ENCODE measurements around the gene CIB2. TPM values are rescaled to one million over a fixed set of nuclear protein-coding genes. Genes with fewer than 3 reads are reported as not detected.

Gene CIB2
- total and polyA plus RNA-seq, 2 experiments from 2014 or later, result 59.5 to 64.4 TPM

DNA sequence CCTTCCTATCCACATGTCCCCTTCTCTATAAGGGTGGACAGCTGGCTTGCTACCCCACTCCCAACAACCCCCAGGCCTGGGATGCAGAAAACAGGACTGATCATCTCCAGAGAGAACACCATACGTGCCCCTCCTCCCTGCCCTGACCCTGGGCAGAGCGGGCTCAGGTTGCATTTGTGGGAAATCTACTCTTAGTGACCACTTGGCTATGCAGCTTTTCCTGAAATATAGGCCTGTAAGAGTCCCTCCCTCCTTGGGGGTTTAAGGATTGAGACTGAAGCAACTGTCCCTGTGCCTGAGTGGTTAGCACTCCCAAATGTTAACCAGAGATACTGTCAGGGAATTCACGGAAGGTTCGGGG lies 27.1 kb downstream of the CIB2 start (continued):
- TF ChIP-seq, protein P1, sequence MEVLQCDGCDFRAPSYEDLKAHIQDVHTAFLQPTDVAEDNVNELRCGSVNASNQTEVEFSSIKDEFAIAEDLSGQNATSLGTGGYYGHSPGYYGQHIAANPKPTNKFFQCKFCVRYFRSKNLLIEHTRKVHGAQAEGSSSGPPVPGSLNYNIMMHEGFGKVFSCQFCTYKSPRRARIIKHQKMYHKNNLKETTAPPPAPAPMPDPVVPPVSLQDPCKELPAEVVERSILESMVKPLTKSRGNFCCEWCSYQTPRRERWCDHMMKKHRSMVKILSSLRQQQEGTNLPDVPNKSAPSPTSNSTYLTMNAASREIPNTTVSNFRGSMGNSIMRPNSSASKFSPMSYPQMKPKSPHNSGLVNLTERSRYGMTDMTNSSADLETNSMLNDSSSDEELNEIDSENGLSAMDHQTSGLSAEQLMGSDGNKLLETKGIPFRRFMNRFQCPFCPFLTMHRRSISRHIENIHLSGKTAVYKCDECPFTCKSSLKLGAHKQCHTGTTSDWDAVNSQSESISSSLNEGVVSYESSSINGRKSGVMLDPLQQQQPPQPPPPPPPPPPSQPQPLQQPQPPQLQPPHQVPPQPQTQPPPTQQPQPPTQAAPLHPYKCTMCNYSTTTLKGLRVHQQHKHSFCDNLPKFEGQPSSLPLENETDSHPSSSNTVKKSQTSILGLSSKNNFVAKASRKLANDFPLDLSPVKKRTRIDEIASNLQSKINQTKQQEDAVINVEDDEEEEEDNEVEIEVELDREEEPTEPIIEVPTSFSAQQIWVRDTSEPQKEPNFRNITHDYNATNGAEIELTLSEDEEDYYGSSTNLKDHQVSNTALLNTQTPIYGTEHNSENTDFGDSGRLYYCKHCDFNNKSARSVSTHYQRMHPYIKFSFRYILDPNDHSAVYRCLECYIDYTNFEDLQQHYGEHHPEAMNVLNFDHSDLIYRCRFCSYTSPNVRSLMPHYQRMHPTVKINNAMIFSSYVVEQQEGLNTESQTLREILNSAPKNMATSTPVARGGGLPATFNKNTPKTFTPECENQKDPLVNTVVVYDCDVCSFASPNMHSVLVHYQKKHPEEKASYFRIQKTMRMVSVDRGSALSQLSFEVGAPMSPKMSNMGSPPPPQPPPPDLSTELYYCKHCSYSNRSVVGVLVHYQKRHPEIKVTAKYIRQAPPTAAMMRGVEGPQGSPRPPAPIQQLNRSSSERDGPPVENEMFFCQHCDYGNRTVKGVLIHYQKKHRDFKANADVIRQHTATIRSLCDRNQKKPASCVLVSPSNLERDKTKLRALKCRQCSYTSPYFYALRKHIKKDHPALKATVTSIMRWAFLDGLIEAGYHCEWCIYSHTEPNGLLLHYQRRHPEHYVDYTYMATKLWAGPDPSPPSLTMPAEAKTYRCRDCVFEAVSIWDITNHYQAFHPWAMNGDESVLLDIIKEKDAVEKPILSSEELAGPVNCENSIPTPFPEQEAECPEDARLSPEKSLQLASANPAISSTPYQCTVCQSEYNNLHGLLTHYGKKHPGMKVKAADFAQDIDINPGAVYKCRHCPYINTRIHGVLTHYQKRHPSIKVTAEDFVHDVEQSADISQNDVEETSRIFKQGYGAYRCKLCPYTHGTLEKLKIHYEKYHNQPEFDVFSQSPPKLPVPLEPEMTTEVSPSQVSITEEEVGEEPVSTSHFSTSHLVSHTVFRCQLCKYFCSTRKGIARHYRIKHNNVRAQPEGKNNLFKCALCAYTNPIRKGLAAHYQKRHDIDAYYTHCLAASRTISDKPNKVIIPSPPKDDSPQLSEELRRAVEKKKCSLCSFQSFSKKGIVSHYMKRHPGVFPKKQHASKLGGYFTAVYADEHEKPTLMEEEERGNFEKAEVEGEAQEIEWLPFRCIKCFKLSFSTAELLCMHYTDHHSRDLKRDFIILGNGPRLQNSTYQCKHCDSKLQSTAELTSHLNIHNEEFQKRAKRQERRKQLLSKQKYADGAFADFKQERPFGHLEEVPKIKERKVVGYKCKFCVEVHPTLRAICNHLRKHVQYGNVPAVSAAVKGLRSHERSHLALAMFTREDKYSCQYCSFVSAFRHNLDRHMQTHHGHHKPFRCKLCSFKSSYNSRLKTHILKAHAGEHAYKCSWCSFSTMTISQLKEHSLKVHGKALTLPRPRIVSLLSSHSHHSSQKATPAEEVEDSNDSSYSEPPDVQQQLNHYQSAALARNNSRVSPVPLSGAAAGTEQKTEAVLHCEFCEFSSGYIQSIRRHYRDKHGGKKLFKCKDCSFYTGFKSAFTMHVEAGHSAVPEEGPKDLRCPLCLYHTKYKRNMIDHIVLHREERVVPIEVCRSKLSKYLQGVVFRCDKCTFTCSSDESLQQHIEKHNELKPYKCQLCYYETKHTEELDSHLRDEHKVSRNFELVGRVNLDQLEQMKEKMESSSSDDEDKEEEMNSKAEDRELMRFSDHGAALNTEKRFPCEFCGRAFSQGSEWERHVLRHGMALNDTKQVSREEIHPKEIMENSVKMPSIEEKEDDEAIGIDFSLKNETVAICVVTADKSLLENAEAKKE (CRISPR knock-in tag; IDR thresholded peaks at IDR 0.05), result no peak
- TF ChIP-seq, protein P2, sequence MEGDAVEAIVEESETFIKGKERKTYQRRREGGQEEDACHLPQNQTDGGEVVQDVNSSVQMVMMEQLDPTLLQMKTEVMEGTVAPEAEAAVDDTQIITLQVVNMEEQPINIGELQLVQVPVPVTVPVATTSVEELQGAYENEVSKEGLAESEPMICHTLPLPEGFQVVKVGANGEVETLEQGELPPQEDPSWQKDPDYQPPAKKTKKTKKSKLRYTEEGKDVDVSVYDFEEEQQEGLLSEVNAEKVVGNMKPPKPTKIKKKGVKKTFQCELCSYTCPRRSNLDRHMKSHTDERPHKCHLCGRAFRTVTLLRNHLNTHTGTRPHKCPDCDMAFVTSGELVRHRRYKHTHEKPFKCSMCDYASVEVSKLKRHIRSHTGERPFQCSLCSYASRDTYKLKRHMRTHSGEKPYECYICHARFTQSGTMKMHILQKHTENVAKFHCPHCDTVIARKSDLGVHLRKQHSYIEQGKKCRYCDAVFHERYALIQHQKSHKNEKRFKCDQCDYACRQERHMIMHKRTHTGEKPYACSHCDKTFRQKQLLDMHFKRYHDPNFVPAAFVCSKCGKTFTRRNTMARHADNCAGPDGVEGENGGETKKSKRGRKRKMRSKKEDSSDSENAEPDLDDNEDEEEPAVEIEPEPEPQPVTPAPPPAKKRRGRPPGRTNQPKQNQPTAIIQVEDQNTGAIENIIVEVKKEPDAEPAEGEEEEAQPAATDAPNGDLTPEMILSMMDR (conservative IDR thresholded peaks at IDR 0.05; ENCODE audit: low read depth in 2 of 2), result no peak

DNA sequence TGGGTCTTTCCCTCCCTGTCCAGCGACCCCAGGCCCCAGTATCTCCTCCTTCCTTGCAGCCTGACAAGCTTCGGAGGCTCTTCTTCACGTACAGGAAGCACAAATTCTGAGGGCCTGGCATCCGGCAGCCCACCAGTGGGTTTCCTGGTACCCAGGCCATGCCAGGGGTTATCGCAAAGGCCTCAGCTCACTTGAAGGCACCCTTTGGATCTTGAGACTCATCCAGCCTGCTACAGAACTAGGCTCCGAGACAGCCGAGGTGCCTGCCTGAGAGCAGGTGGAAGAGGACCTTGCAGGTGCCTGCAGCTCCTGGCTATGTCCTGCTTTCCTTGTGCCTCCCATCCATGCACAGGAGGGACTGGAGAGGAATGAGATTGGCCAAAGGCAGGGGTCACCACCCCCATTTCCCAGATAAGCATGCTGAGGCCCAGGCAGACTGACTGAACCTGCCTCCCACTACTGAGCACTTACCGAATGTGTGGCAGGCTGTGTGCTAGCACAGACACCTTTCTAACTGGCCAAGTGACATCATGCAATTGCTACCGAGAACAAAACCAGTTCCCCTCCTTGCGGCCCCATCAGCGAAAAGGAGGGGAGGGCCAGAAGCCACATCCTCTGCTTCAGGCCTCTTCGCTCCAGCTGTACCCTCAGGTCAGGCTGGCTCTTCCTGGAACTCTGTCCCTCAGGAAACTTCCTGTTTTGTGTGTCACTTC lies 27.7 kb downstream of the CIB2 start:
- no peaks in the 10 kb centered on the region for H3K9me2 ChIP-seq (ENCODE audit: insufficient read depth)
- no peaks in the 10 kb centered on the region for H3K4me1 ChIP-seq (ENCODE audit: insufficient read depth)
- H3K4me3 Mint-ChIP-seq, result no peak overlapping the region
- no peak overlapping the region for H2AFZ ChIP-seq
- ATAC-seq (no peak), DNase-seq (ENCODE audit: low spot score) (no peak)
- no peaks in the 10 kb centered on the region for H3K36me3 ChIP-seq (ENCODE audit: insufficient read depth)
- no peak overlapping the region for H3K4me3 ChIP-seq
- no peak overlapping the region for H3K4me2 ChIP-seq
- no peaks in the 10 kb centered on the region for H3K9me3 Mint-ChIP-seq
- H3F3A ChIP-seq (replicated peaks; ENCODE audit: low read depth), result no peaks in the 10 kb centered on the region
- no peaks in the 10 kb centered on the region for H3K79me2 ChIP-seq (replicated peaks; ENCODE audit: insufficient read depth)
- H3K27ac Mint-ChIP-seq, result no peak overlapping the region
- H3K36me3 Mint-ChIP-seq (ENCODE audit: low read depth), result peaks cover 10% of the 10 kb centered on the region; the same call in 2 of the 3 replicates
- H3K4me1 Mint-ChIP-seq, result peaks cover under 1% of the 10 kb centered on the region; the same call in 2 of the 3 replicates
- peaks cover 9% of the 10 kb centered on the region for H3K27me3 Mint-ChIP-seq (ENCODE audit: insufficient read depth, low read depth, poor library complexity)
- H4K20me1 ChIP-seq (replicated peaks; ENCODE audit: insufficient read depth), result no peaks in the 10 kb centered on the region
- H3K27me3 ChIP-seq (ENCODE audit: insufficient read depth), result no peaks in the 10 kb centered on the region
- no peak overlapping the region for H3K27ac ChIP-seq (ENCODE audit: low read depth)
- TF ChIP-seq, protein P3, sequence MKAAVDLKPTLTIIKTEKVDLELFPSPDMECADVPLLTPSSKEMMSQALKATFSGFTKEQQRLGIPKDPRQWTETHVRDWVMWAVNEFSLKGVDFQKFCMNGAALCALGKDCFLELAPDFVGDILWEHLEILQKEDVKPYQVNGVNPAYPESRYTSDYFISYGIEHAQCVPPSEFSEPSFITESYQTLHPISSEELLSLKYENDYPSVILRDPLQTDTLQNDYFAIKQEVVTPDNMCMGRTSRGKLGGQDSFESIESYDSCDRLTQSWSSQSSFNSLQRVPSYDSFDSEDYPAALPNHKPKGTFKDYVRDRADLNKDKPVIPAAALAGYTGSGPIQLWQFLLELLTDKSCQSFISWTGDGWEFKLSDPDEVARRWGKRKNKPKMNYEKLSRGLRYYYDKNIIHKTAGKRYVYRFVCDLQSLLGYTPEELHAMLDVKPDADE (IDR thresholded peaks at IDR 0.05), result no peak
- TF ChIP-seq NANOG (IDR thresholded peaks at IDR 0.05; ENCODE audit: borderline replicate concordance), result no peak
- TF ChIP-seq JUNB (IDR thresholded peaks at IDR 0.05; ENCODE audit: unreplicated experiment), result no peak
- TF ChIP-seq, protein P2 (conservative IDR thresholded peaks at IDR 0.05; ENCODE audit: low read depth in 2 of 2), result no peak
- TF ChIP-seq ZNF331 (CRISPR knock-in tag; IDR thresholded peaks at IDR 0.05; ENCODE audit: low read depth), result no peak
- no peak for TF ChIP-seq EZH2 (IDR thresholded peaks at IDR 0.05; ENCODE audit: low read depth, unreplicated experiment)

Measured in GM23338 (cell line).